ENCODE data around the gene SSNA1.

DNA sequence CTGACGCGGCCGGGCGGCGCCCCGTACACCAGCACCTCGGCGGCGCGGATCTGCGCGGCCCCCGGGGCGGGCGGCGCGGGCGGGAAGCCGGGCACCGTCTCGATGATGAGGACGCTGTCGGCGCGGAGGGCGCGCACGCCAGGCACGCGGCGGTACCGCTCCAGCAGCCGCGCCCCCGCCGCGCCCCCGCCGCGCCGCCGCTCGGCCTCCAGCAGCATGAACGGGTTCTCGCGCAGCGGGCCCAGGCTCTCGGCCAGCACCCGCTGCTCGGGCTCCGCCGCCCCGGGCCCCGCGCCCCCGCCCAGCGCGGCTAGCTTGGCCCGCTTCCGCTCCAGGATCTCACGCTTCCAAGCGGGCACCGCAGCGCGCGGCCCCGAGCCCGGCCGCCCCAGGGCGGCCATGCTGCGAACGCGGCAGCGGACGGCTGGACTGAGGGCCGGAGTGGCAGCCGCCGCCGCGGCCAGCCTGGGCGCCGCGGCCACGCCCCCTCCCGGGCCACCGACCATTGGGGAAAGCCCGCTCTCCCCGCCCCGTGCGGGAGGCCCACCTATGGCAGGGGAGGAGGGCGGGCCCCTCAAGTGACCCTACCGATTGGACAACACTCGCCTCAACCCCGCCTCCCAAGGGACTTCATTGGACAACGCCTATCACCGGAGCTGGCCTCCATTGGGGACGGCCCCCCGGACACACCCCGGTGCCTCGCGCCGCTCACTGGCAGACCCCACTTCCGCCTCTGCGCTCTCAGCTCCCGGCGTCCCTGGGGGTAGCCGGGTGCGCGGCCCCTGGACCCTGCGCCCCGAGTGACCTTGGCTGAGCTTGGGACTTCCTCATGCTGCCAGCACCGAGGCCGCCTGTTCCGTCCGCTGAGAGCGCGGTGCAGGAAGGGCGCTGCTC, 12.1 kb downstream of the SSNA1 start, which contains the start of gene TPRN:
- TF ChIP-seq, protein P1, sequence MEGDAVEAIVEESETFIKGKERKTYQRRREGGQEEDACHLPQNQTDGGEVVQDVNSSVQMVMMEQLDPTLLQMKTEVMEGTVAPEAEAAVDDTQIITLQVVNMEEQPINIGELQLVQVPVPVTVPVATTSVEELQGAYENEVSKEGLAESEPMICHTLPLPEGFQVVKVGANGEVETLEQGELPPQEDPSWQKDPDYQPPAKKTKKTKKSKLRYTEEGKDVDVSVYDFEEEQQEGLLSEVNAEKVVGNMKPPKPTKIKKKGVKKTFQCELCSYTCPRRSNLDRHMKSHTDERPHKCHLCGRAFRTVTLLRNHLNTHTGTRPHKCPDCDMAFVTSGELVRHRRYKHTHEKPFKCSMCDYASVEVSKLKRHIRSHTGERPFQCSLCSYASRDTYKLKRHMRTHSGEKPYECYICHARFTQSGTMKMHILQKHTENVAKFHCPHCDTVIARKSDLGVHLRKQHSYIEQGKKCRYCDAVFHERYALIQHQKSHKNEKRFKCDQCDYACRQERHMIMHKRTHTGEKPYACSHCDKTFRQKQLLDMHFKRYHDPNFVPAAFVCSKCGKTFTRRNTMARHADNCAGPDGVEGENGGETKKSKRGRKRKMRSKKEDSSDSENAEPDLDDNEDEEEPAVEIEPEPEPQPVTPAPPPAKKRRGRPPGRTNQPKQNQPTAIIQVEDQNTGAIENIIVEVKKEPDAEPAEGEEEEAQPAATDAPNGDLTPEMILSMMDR (IDR thresholded peaks at IDR 0.05): no peak
- peak; percentile 39 to 53 for TF ChIP-seq POLR2A (IDR thresholded peaks at IDR 0.05)
